Mesenchymal stem cell (in vitro differentiated cells and primary cell): ENCODE measurements around the gene PDGFA.

ENCODE experiments used
- DNase-seq: peaks from one replicate; pipeline ENCODE4 v3.0.0-alpha.2; 2013
- H2AFZ ChIP-seq: one replicate; pipeline ENCODE4 v1.6.1; 2013; ENCODE audit warnings: low read depth, mild to moderate bottlenecking, control low read depth, inconsistent platforms, low read length, moderate library complexity
- H2AK5ac ChIP-seq: 2 replicates; pipeline ENCODE4 v1.6.1; 2013; ENCODE audit warnings: low read length, moderate library complexity, mild to moderate bottlenecking, inconsistent platforms; ENCODE audit not compliant: severe bottlenecking
- H2BK120ac ChIP-seq: one replicate; pipeline ENCODE4 v1.6.1; 2013; ENCODE audit warnings: low read depth, mild to moderate bottlenecking, inconsistent platforms, low read length, moderate library complexity
- H2BK12ac ChIP-seq, 2 experiments: one replicate each; pipeline ENCODE4 v1.6.1; 2013; ENCODE audit warnings: inconsistent platforms in 2 of 2, low read length in 2 of 2, mild to moderate bottlenecking in 2 of 2, moderate library complexity in 2 of 2, control low read depth in 1 of 2
- H2BK15ac ChIP-seq: one replicate; pipeline ENCODE4 v1.6.1; 2013; ENCODE audit warnings: mild to moderate bottlenecking, low read depth, inconsistent platforms; ENCODE audit not compliant: poor library complexity, severe bottlenecking
- H2BK5ac ChIP-seq: 2 replicates; pipeline ENCODE4 v1.6.1; 2013; ENCODE audit warnings: low read depth, mild to moderate bottlenecking, low read length, control low read depth, inconsistent platforms; ENCODE audit not compliant: poor library complexity, severe bottlenecking
- H3K14ac ChIP-seq, 2 experiments: one replicate each; pipeline ENCODE4 v1.6.1; 2013; ENCODE audit warnings: inconsistent platforms in 2 of 2, low read length in 2 of 2, control low read depth in 1 of 2, mild to moderate bottlenecking in 1 of 2, moderate library complexity in 1 of 2
- H3K18ac ChIP-seq, 2 experiments: one replicate each; pipeline ENCODE4 v1.6.1; 2013; ENCODE audit warnings: inconsistent platforms in 2 of 2, low read length in 2 of 2, control low read depth in 1 of 2, low read depth in 1 of 2, mild to moderate bottlenecking in 1 of 2
- H3K23ac ChIP-seq, 2 experiments: one replicate each; pipeline ENCODE4 v1.6.1; 2013; ENCODE audit warnings: inconsistent platforms in 2 of 2, low read length in 2 of 2, mild to moderate bottlenecking in 2 of 2, moderate library complexity in 2 of 2, control low read depth in 1 of 2
- H3K27ac ChIP-seq: 2 replicates; pipeline ENCODE4 v1.5.1; 2013; ENCODE audit warnings: mild to moderate bottlenecking, moderate library complexity, low read length, control low read depth, inconsistent platforms; ENCODE audit not compliant: poor library complexity, severe bottlenecking
- H3K27me3 ChIP-seq, 2 experiments: 2 replicates each; pipeline versions ENCODE4 v1.6.1 to v1.7.0; 2013; ENCODE audit warnings: low read length in 2 of 2, mild to moderate bottlenecking in 2 of 2, moderate library complexity in 2 of 2, control low read depth in 1 of 2, inconsistent platforms in 1 of 2; ENCODE audit not compliant: control insufficient read depth in 1 of 2, insufficient read depth in 1 of 2
- H3K36me3 ChIP-seq, 2 experiments: 2 replicates each; pipeline versions ENCODE4 v1.6.1 to v1.7.0; 2013; ENCODE audit warnings: low read length in 2 of 2, control low read depth in 1 of 2, inconsistent platforms in 1 of 2, low read depth in 1 of 2, mild to moderate bottlenecking in 1 of 2; ENCODE audit not compliant: insufficient read depth in 2 of 2, control insufficient read depth in 1 of 2
- H3K4ac ChIP-seq, 2 experiments: one replicate each; pipeline ENCODE4 v1.6.1; 2013; ENCODE audit warnings: inconsistent platforms in 2 of 2, low read length in 2 of 2, mild to moderate bottlenecking in 2 of 2, moderate library complexity in 2 of 2, control low read depth in 1 of 2, low read depth in 1 of 2
- H3K4me1 ChIP-seq: 2 replicates; pipeline ENCODE4 v1.6.1; 2013; ENCODE audit warnings: low read depth, low read length, control low read depth; ENCODE audit not compliant: control insufficient read depth, insufficient read depth
- H3K4me2 ChIP-seq: 2 replicates; pipeline ENCODE4 v1.6.1; 2013; ENCODE audit warnings: low read length, mild to moderate bottlenecking, inconsistent platforms; ENCODE audit not compliant: poor library complexity, severe bottlenecking
- H3K4me3 ChIP-seq, 2 experiments: 2 replicates each; pipeline versions ENCODE4 v1.5.1 to v1.7.0; 2013; ENCODE audit warnings: low read length in 2 of 2, mild to moderate bottlenecking in 2 of 2, control low read depth in 1 of 2, low read depth in 1 of 2; ENCODE audit not compliant: insufficient read depth in 1 of 2
- H3K79me1 ChIP-seq: replicated peaks from 2 replicates; pipeline ENCODE4 v1.6.1; 2013; ENCODE audit warnings: mild to moderate bottlenecking, control low read depth, low read length, inconsistent platforms; ENCODE audit not compliant: poor library complexity, severe bottlenecking
- H3K9ac ChIP-seq: 2 replicates; pipeline ENCODE4 v1.7.0; 2013; ENCODE audit warnings: mild to moderate bottlenecking, low read length, moderate library complexity
- H3K9me3 ChIP-seq: 2 replicates; pipeline ENCODE4 v1.7.0; 2013; ENCODE audit warnings: mild to moderate bottlenecking, low read length; ENCODE audit not compliant: control insufficient read depth
- H4K8ac ChIP-seq: one replicate; pipeline ENCODE4 v1.6.1; 2013; ENCODE audit warnings: inconsistent platforms, mild to moderate bottlenecking, low read length, moderate library complexity
- H4K91ac ChIP-seq: one replicate; pipeline ENCODE4 v1.6.1; 2013; ENCODE audit warnings: mild to moderate bottlenecking, low read length, inconsistent platforms
- WGBS: methylation state at CpG from one replicate; pipeline ENCODE4 v1.1.7; 2013; ENCODE audit warnings: mixed read lengths; 5-methylcytosine and 5-hydroxymethylcytosine counted together

Gene PDGFA

DNA sequence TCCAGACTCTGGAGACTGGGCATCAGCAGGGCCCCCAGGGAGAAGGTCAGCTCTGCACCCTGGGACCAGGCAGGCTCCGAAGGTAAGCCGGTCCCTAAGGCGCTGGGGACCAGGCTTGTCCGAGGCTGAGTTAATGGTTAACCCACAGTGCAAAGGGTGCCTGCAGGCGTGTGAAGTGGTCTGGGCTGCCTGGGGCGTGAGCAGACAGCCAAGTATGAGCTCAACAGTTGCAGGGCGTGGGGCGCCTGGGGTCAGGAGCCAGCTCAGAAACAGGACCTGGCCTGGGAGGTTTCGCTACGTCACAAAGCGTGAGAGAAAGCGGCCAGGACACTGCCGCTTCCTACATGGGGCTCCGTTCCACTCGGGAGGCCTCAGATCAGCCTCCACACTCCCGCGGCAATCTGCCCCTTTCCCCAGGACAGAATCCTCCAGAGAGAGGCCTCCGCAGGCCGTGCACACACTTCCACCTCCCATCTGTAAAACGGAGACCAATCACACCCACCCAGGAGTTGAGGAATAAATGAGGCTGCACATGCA is 16.0 kb downstream of the PDGFA start:
- Histone ChIP-seq H3K4me2 (peak overlapping the region; percentile 41), H3K9me3 (no peaks in the 10 kb centered on the region), H3K18ac (no peak overlapping the region), H4K91ac (no peak overlapping the region), H3K36me3 (peaks cover 4 to 56% of the 10 kb centered on the region in 2 experiments), H2BK120ac (no peak overlapping the region), H2AFZ (no peak overlapping the region), H3K4me3 (peak overlapping the region in 1 of 2 experiments; percentile 14), H3K23ac (no peak overlapping the region), H3K79me1 (peaks cover 34% of the 10 kb centered on the region), H2BK12ac (no peak overlapping the region), H4K8ac (no peak overlapping the region), H3K27ac (no peak overlapping the region), H3K14ac (no peak overlapping the region), H3K27me3 (no peaks in the 10 kb centered on the region), H3K9ac (peak overlapping the region; percentile 75), H3K4me1 (peaks cover 26% of the 10 kb centered on the region), H3K4ac (no peak overlapping the region), H2BK15ac (no peak overlapping the region), H2AK5ac (no peak overlapping the region), H2BK5ac (no peak overlapping the region)
- 84% methylated on average over 20 of the region's 20 CpGs for WGBS
- no peak for DNase-seq

DNA sequence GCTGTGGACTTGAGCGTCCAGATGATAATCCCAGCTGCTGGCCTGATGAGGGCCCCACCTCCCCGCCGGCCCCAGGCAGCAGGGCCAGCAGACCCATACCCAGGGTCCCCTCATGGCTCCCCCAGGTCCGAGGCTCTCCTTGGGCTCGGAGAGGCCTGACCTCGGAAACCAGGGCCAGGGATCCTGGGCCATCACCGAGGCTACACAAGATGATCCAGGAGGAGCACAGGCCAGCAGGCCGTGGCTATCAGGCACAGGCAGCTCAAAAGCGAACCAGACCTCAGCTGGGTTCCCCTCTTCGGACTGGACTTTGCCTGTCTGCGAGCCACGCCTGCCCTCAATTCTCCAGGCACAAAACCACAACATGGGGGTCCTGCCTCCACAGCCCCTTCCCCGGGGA is 17.4 kb downstream of the PDGFA start:
- H3K4ac ChIP-seq = no peak overlapping the region
- no peak overlapping the region for H2AK5ac ChIP-seq
- 89% methylated on average over 13 of the region's 13 CpGs for WGBS
- no peak overlapping the region for H4K91ac ChIP-seq
- H3K36me3 ChIP-seq = peaks cover 4 to 52% of the 10 kb centered on the region in 2 experiments
- H2BK120ac ChIP-seq = no peak overlapping the region
- no peak overlapping the region for H3K18ac ChIP-seq
- no peak overlapping the region for H3K9ac ChIP-seq
- peaks cover 26% of the 10 kb centered on the region for H3K4me1 ChIP-seq
- H3K23ac ChIP-seq = no peak overlapping the region
- no peak overlapping the region for H4K8ac ChIP-seq
- H3K4me2 ChIP-seq = no peak overlapping the region
- no peak overlapping the region for H2BK5ac ChIP-seq
- H3K27me3 ChIP-seq = no peaks in the 10 kb centered on the region
- H3K14ac ChIP-seq = no peak overlapping the region
- H3K27ac ChIP-seq = no peak overlapping the region
- no peak overlapping the region for H2AFZ ChIP-seq
- no peak overlapping the region for H2BK12ac ChIP-seq
- H3K79me1 ChIP-seq = peaks cover 30% of the 10 kb centered on the region
- no peak for DNase-seq
- H3K4me3 ChIP-seq = no peak overlapping the region
- H2BK15ac ChIP-seq = no peak overlapping the region
- H3K9me3 ChIP-seq = no peaks in the 10 kb centered on the region

- Histone ChIP-seq H2BK15ac (no peak overlapping the region), H3K4me3 (no peak overlapping the region), H4K8ac (no peak overlapping the region), H3K4me2 (no peak overlapping the region), H3K9ac (no peak overlapping the region), H2BK120ac (no peak overlapping the region), H4K91ac (no peak overlapping the region), H3K23ac (no peak overlapping the region), H3K27ac (no peak overlapping the region), H3K9me3 (no peaks in the 10 kb centered on the region), H2AFZ (no peak overlapping the region), H3K27me3 (no peaks in the 10 kb centered on the region), H3K4me1 (peaks cover 29% of the 10 kb centered on the region), H2AK5ac (no peak overlapping the region), H3K4ac (no peak overlapping the region), H2BK12ac (no peak overlapping the region), H3K79me1 (peaks cover 23% of the 10 kb centered on the region), H2BK5ac (no peak overlapping the region), H3K14ac (no peak overlapping the region), H3K36me3 (peaks cover 4 to 51% of the 10 kb centered on the region in 2 experiments), H3K18ac (no peak overlapping the region)
- no peak for DNase-seq
- over 99% methylated on average over 7 of the region's 7 CpGs for WGBS
Observed at GRCh38 chr7:501526-501925, 18.1 kb downstream of the PDGFA start.

DNA sequence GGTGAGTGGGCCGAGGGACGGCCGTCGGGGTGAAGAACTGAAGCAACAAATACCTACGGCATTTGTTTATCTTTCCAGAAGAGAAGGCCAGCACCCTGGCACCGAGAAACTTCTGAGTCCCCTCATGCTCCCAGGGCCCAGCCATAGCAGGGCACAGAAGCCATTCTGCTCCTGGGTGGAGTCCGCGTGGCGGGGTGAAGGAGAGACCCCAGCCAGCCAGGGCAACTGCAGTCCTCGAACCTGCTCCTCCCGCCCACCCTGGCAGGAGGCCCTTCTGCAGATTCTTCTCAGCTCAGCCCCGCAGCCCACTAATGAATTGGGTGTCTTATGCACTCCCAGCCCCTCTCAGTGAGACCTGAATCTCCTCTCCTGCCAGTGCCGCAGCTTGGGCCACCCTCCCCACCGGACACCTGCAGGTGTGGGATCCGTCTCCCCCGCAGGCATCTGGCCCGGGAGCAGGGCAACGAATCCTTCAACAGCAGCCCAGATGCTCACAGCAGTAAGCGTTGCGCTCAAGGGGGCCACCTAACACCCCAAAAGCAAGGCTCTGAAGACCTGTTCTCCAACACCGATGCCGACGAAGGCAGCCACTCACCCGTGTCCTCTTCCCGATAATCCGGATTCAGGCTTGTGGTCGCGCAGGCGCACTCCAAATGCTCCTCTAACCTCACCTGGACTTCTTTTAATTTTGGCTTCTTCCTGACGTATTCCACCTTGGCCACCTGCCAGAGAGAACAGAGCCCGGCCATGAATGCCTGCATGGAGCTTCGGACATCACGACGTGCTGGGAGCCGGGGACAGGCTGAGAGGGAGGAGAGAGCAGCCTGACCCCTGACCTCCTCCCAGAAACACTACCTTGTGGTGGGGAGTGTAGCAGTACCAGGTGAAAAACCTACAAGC is 18.9 kb downstream of the PDGFA start:
- H2BK12ac ChIP-seq = no peak overlapping the region
- no peak overlapping the region for H2BK120ac ChIP-seq
- H2AK5ac ChIP-seq = no peak overlapping the region
- no peak overlapping the region for H2AFZ ChIP-seq
- H3K4me3 ChIP-seq = no peak overlapping the region
- WGBS = 96% methylated on average over 32 of the region's 35 CpGs
- no peaks in the 10 kb centered on the region for H3K27me3 ChIP-seq
- no peak overlapping the region for H3K4me2 ChIP-seq
- H3K23ac ChIP-seq = no peak overlapping the region
- no peak overlapping the region for H3K4ac ChIP-seq
- peaks cover 31% of the 10 kb centered on the region for H3K4me1 ChIP-seq
- no peak overlapping the region for H3K18ac ChIP-seq
- no peak overlapping the region for H4K8ac ChIP-seq
- H3K27ac ChIP-seq = no peak overlapping the region
- H3K14ac ChIP-seq = no peak overlapping the region
- peaks cover 4 to 54% of the 10 kb centered on the region in 2 experiments for H3K36me3 ChIP-seq
- H3K79me1 ChIP-seq = peaks cover 19% of the 10 kb centered on the region
- H3K9ac ChIP-seq = no peak overlapping the region
- H4K91ac ChIP-seq = no peak overlapping the region
- H2BK5ac ChIP-seq = no peak overlapping the region
- H2BK15ac ChIP-seq = no peak overlapping the region
- no peaks in the 10 kb centered on the region for H3K9me3 ChIP-seq
- DNase-seq = no peak
